ENCODE results near the gene IFRD2.

DNA sequence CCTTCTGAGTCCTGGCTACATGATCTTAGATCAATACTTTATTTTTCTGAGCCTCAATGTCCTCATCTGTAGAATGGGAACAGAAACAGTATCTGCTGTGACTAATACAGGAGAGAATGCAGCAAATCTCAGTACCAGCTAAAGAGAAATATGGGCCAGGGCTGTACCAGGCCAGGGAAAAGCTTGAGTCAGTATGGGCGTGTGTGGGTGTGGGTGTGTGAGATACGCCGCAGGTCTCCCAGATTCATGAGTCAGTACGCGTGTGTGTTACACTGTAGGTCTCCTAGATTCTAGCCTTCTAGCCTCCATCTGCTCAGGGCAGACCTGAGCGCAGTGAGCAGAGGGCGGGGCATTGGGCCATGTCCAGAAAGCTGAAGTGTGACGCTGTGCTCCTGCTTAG lies 41.0 kb downstream of the IFRD2 start:
- TF ChIP-seq POLR2A (IDR thresholded peaks at IDR 0.05) = no peak
- TF ChIP-seq, protein P1, sequence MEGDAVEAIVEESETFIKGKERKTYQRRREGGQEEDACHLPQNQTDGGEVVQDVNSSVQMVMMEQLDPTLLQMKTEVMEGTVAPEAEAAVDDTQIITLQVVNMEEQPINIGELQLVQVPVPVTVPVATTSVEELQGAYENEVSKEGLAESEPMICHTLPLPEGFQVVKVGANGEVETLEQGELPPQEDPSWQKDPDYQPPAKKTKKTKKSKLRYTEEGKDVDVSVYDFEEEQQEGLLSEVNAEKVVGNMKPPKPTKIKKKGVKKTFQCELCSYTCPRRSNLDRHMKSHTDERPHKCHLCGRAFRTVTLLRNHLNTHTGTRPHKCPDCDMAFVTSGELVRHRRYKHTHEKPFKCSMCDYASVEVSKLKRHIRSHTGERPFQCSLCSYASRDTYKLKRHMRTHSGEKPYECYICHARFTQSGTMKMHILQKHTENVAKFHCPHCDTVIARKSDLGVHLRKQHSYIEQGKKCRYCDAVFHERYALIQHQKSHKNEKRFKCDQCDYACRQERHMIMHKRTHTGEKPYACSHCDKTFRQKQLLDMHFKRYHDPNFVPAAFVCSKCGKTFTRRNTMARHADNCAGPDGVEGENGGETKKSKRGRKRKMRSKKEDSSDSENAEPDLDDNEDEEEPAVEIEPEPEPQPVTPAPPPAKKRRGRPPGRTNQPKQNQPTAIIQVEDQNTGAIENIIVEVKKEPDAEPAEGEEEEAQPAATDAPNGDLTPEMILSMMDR (IDR thresholded peaks at IDR 0.05) = no peak

Data from gastroesophageal sphincter (tissue), 3 donors.